OCI-LY7 (cell line): Measurements from ENCODE around the gene E4F1.

Source experiments
- EZH2phosphoT487 ChIP-seq: fragments of 200-600 bp; sonication (generic); IDR thresholded peaks from 2 replicates; pipeline ENCODE4 v1.6.1; 2018; ENCODE audit warnings: low read depth, borderline replicate concordance, mild to moderate bottlenecking, mixed run types, antibody characterized with exemption, low read length, moderate library complexity, mixed read lengths
- TF ChIP-seq, protein P1 (sequence below): fragments of 200-600 bp; sonication (generic); conservative IDR thresholded peaks from 2 replicates; pipeline ENCODE4 v1.5.1; 2014; ENCODE audit warnings: mild to moderate bottlenecking, antibody characterized with exemption, low read length, moderate library complexity, mixed read lengths

DNA sequence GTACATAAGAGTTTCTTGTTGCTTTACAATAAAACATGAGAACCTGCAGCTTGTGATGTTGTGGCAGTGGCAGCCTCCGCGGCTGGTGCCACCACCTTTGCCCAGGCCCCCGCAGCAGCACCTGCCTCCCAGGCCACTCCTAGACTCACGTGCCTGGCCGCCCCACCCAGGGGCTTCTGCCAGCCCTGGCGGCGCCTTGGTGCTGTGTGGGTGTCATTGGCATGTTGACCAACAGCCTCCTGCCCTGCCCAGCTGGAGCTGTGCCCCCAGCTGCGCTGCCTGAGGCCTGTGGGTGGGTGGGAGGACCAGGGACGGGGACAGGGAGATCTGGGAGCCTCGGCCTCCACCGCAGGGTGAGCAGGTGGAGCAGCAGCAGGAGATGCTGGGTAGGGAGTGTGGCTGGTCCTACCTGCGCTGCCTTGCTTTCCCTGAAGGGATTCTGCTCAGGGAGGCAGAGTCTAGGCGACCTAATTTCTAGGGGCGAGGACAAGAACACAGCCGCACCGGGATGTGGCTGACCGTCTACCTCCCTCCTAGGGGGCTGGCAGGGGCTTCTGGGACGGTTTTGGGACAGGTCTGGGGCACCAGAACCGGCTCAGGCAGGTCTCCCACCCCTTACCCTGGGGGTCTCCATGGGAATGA lies 12.4 kb downstream of the E4F1 start:
- TF ChIP-seq, protein P1, sequence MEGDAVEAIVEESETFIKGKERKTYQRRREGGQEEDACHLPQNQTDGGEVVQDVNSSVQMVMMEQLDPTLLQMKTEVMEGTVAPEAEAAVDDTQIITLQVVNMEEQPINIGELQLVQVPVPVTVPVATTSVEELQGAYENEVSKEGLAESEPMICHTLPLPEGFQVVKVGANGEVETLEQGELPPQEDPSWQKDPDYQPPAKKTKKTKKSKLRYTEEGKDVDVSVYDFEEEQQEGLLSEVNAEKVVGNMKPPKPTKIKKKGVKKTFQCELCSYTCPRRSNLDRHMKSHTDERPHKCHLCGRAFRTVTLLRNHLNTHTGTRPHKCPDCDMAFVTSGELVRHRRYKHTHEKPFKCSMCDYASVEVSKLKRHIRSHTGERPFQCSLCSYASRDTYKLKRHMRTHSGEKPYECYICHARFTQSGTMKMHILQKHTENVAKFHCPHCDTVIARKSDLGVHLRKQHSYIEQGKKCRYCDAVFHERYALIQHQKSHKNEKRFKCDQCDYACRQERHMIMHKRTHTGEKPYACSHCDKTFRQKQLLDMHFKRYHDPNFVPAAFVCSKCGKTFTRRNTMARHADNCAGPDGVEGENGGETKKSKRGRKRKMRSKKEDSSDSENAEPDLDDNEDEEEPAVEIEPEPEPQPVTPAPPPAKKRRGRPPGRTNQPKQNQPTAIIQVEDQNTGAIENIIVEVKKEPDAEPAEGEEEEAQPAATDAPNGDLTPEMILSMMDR: no peak
- TF ChIP-seq EZH2phosphoT487: no peak
